PC-3 (cell line): ENCODE measurements around the gene NUCB1.

Experiments
- EZH2 ChIP-seq: fragments of 300-600 bp; sonication (generic); IDR thresholded peaks from one replicate; pipeline ENCODE4 v1.6.1; 2017; ENCODE audit warnings: antibody characterized with exemption, mild to moderate bottlenecking, low read length; ENCODE audit not compliant: unreplicated experiment
- EZH2phosphoT487 ChIP-seq: fragments of 300-600 bp; sonication (generic); IDR thresholded peaks from 2 replicates; pipeline ENCODE4 v1.6.1; 2018; ENCODE audit warnings: mild to moderate bottlenecking, antibody characterized with exemption, low read length, borderline replicate concordance
- TF ChIP-seq, protein P1 (sequence below): fragments of 300-600 bp; sonication (generic); conservative IDR thresholded peaks from 2 replicates; pipeline ENCODE4 v1.5.1; 2017; ENCODE audit warnings: antibody characterized with exemption, low read depth, mild to moderate bottlenecking, low read length

DNA sequence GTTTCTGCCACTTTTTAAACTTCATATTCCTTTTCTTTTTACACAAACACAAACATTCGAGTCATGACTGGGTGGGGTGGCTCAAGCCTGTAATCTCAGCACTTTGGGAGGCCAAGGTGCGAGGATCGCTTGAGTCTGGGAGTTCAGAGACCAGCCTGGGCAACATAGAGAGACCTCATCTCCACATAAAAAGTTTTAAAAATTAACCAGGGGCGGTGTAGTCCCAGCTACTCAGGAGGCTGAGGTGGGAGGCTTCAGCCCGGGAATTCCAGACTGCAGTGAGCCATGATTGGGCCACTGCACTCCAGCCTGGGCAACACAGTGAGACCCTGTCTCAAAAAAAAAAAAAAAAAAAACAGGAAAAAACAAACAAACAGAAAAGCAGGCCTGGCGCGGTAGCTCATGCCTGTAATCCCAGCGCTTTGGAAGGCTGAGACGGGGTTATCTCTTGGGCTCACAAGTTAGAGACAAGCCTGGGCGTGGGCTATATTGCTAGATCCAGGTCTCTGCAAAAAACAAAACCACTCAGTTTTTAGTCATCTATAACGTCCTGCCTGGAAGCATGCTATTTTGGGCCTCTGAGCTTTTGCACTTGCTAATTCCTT is 54.0 kb downstream of the NUCB1 start:
- TF ChIP-seq, protein P1, sequence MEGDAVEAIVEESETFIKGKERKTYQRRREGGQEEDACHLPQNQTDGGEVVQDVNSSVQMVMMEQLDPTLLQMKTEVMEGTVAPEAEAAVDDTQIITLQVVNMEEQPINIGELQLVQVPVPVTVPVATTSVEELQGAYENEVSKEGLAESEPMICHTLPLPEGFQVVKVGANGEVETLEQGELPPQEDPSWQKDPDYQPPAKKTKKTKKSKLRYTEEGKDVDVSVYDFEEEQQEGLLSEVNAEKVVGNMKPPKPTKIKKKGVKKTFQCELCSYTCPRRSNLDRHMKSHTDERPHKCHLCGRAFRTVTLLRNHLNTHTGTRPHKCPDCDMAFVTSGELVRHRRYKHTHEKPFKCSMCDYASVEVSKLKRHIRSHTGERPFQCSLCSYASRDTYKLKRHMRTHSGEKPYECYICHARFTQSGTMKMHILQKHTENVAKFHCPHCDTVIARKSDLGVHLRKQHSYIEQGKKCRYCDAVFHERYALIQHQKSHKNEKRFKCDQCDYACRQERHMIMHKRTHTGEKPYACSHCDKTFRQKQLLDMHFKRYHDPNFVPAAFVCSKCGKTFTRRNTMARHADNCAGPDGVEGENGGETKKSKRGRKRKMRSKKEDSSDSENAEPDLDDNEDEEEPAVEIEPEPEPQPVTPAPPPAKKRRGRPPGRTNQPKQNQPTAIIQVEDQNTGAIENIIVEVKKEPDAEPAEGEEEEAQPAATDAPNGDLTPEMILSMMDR = no peak
- no peak for TF ChIP-seq EZH2
- TF ChIP-seq EZH2phosphoT487 = no peak
